ENCODE results near the gene HSPA12A.

Gene HSPA12A

GRCh38 chr10:116771101-116771958, 29.0 kb upstream of the HSPA12A start:
- no peak for DNase-seq (ENCODE audit: low read depth)

DNA sequence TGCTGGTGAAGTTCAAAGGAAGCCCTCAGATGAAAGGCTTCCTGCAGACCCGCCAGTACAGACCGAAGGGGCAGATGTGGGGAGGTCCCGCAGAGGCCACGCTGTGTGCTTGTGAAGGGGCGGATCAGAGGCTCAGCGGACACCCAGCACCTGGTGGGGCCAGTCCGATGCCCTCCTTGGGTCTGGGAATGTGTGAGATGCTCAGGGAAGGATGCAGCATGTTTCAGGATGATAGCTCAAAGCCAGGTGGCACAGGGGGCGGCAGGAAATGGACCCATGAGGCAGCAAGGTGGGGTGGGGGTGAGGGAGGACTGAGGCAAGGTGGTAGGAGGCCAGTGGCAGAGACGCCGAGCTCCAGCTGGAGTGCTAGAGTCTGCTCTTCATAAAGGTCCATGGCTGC, 27.9 kb upstream of the HSPA12A start:
- DNase-seq (ENCODE audit: low read depth): no peak

DNA sequence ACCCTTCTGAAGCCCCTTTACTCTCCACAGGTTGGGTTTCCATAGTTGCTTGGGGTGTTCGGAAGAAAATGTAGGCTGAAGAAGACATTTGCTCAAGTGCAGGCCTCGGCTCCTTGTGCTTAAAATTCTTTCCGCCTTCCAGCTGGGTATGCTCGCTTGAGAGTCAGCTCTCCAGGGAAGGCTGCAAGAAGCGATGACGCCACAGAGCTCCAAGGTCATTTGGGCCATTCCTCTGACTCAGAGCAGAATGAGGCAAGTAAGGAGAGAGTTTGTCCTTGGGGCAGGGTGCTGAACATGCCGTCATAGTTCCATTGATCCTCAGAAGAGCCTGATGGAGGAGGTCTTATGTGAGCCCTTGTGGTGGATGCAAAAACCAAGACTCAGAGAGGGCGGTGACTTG, 27.4 kb upstream of the HSPA12A start:
- no peak for DNase-seq (ENCODE audit: low read depth)

DNA sequence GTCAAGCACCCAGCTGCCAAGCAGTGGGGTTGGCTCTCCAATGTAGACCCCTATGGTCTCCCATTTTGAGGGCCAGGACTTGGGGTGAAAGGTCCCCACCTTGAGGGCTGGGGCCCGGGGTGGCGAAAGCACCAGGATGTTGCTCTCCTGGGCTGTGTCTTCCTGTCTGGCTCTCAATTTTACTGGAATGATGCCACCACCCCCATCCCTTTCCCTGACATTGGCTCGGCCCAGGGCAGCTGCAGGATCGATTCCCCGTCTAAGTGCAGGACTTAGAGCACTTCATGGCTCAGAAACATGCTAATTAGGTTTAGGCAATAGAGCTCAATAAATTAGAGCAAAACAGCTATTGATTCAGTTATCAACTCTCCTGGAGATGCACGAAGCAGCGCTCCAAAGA, 27.0 kb upstream of the HSPA12A start:
- DNase-seq (ENCODE audit: low read depth): no peak

- no peak for DNase-seq (ENCODE audit: low read depth)
These were observed 26.4 kb upstream of the HSPA12A start for GRCh38 chr10:116768786-116769185.

GRCh38 chr10:116766837-116767634, 24.7 kb upstream of the HSPA12A start:
- DNase-seq (ENCODE audit: low read depth): no peak

- DNase-seq (ENCODE audit: low read depth): no peak
These were observed 24.0 kb upstream of the HSPA12A start for GRCh38 chr10:116766241-116766827.

GRCh38 chr10:116765648-116766081, 23.3 kb upstream of the HSPA12A start:
- DNase-seq (ENCODE audit: low read depth): no peak

- DNase-seq (ENCODE audit: low read depth): no peak
These were observed 22.6 kb upstream of the HSPA12A start for GRCh38 chr10:116764979-116765378.

DNA sequence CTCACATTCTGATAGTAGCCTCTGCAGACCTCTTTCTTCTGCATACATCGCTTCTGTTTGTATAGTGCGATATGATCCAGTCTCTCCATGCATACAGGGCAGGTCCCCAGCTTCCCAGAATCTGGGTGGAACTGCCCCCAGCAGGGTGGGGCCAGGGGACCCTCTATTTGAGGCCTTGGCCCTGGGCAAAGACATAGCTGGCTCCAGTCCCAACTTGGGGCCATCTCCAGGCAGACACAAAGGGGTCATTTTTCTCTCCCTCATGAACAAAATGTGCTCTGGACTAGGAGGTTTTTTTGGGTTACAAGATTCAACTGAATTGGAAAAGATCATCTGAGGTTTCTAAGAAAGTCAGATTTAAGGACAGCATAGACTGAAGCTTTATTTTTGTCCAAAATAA, 21.1 kb upstream of the HSPA12A start:
- DNase-seq (ENCODE audit: low read depth): no peak

GRCh38 chr10:116761883-116762282, 19.5 kb upstream of the HSPA12A start:
- no peak for DNase-seq (ENCODE audit: low read depth)

GRCh38 chr10:116760919-116761318, 18.6 kb upstream of the HSPA12A start:
- no peak for DNase-seq (ENCODE audit: low read depth)

- no peak for DNase-seq (ENCODE audit: low read depth)
These were observed 14.9 kb upstream of the HSPA12A start for GRCh38 chr10:116757246-116757645.

GRCh38 chr10:116756277-116756676, 13.9 kb upstream of the HSPA12A start:
- no peak for DNase-seq (ENCODE audit: low read depth)

- DNase-seq (ENCODE audit: low read depth): no peak
These were observed 11.4 kb upstream of the HSPA12A start for GRCh38 chr10:116753759-116754158.

DNA sequence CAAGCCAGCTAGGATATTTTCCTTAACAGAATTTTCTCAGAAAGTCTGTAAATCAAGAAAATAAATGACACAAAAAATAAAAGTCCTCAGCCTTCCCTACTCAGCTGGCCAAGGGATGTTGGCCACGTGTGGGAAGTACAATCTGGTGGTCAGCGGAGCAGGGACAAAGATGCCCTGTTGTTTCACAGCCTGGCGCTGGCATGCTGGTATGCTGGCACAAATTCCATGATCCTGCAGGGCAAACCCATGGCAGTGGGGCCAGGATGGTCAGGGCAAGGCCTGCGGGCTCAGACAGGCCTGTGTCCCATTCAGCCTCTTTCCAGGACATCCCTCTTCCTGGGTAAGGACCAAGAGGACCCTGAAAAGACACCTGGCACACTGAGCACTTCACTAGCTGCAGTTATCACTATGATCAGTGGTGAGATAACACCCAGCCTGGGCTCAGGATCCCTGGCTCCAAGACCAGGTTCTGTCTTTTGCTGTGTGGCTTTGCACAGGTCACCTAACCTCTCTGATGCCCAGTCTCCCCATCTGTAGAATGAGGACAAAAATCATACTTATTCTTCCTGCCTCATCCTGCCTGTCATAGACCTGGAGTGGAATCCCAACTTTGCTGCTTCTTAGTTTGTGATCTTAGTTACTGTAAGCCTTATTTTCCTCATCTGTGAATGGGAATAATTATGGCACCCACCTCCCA, 10.8 kb upstream of the HSPA12A start:
- no peak for DNase-seq (ENCODE audit: low read depth)

- DNase-seq (ENCODE audit: low read depth): no peak
These were observed 10.2 kb upstream of the HSPA12A start for GRCh38 chr10:116752563-116752962.

GRCh38 chr10:116748471-116748870, 6.1 kb upstream of the HSPA12A start:
- no peak for DNase-seq (ENCODE audit: low read depth)

DNA sequence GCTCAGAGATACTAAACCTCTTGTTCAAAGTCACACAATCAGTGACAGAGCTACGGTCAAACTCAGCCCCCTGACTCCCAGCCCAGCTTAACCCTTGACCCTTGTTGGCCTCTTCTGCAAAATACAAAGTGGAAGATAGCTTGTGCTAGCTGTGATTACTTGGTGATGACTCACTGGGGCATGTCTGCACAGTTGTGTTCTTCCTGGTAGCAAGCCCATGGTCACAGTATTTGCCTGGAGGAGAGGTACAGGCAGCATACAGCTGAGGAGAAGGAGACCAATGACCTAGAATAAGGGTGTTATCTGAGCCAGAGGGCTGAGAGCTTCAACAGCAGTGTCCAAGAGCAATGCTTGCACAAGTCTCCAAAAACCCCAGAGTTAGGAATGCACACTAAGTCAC, 5.7 kb upstream of the HSPA12A start:
- no peak for DNase-seq (ENCODE audit: low read depth)

DNA sequence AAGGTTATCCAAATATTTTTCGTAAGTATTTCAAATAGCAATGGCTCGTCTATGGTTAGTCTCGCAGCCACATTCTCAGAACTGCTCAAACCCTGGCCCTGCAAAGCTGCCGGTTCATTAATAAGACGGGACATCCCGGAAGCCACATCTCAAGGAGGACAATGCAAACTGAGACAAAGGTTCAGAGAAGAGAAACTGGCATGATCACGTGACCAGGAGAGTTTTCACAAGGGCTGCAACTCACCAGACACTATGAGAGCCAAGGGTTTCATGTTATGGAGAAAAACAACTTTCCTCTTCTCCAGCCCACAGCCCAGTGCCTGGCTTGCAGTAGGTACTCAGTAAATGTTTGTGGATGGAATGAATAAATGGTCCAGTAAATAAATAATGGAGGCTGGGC, 5.0 kb upstream of the HSPA12A start:
- no peak for DNase-seq (ENCODE audit: low read depth)

DNA sequence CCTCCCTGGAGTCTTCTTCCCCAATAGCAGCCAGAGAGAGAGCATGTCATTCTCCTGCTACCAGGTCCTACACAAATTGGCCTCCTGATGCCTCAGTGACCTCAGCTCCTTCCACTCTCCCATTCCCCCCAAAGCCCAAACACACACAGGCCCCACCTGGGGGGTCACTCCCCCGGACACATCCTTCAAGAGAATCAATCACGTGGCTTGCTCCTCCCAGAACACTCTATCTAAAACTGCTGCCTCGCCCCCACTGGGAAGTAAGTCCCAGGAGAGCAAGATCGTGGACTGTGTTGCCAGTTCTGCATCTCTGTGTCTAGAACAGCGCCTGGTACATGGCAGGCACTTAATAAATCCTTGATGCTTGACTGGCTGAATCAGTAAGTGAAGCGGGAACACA, 2.5 kb upstream of the HSPA12A start:
- DNase-seq (ENCODE audit: low read depth): no peak

DNA sequence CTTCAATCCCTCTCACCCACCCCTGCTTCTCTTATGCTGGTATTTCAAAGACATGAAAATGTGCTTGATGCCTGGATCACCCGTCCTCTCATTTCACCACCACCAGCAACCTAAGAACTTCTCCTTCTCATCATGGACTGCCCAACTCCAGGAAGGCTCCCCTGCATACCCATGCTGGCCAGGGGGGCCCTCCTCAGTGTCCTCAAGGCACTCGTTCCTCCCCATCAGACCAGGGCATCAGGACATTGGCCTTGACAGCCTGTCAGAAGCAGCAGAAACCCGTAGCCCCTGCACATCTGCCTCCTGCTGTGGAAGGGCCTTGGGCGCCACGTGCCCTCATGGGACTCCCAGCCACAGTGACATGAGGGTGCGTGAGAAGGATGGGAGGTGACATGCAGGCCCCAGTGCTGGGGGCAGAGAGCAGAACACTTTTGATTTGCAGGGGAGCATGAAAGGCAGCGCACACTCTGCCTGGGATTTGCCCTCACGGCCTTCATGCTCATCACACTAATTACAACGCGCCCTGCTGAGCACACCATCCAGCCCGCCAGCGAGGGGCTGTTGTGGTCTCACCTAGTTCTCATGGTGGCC, 1.9 kb upstream of the HSPA12A start:
- DNase-seq (ENCODE audit: low read depth): no peak

Data from activated T-helper 1 cell treated with Interleukin-2 at 50 U/mL for 16 hours (primary cell).